GM21576 (cell line): Measurements from ENCODE around the gene ETFRF1.

Experiments used
- ATAC-seq: cut with Tn5 transposase; IDR thresholded peaks from one replicate; pipeline ENCODE4 v1.9.1; 2021; ENCODE audit warnings: mild to moderate bottlenecking, moderate library complexity; ENCODE audit not compliant: unreplicated experiment

ETFRF1 gene

DNA sequence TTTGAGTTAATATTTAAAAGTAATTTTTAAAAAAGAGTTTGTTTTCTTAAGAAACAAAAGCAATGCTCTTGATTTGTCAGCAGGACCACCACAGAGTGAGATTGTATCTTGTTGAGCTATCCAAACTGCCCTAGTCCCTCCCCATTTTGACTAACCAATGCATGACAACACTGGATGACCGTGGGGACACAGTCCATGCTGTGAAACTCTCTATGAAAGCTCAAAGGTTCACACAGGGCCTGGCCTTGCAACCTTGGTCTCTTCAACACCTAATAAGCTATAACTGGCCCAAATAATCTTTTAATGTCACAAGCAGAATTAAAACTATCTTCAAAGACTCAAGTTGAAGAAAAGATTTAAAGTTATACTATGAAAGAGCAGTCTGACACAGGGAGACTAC is 13.5 kb downstream of the ETFRF1 start:
- ATAC-seq = no peak

DNA sequence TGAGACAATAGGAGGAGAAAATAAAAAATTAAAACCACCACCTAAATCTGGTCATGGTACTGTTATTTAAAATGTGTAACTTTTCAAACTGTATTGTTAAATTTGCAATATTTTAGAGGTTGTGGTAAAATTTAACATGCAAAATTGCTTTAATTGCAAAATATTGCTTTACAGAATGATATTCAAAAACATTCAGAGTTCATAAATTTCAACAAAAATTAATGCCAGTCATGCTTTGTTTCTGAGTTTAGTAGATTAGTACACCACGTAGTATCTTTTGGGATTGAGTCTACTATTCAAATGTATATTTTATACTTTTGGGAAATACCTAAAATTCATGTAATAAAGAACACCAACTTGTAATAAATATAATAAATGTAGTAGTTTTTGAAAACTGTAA is 18.3 kb downstream of the ETFRF1 start:
- ATAC-seq = no peak

DNA sequence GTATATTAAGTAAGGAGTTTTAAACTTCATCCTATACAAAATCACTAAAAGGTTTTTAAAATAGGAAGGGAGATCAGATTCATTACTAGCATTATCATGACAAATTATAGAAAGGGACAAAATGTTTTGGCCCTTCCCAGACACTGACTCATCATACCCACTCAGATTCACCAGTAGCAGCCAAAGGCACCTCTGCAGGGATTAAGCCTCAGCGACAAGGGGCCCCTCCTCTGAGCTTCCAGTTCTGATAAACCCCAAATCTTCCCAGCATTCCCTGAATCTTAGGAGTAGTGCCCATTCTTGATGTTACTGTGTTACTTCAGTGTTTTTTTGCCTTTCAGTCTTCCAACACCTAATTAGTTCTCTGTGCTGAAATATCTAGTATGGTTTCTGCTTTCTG is 41.2 kb downstream of the ETFRF1 start:
- ATAC-seq = no peak

DNA sequence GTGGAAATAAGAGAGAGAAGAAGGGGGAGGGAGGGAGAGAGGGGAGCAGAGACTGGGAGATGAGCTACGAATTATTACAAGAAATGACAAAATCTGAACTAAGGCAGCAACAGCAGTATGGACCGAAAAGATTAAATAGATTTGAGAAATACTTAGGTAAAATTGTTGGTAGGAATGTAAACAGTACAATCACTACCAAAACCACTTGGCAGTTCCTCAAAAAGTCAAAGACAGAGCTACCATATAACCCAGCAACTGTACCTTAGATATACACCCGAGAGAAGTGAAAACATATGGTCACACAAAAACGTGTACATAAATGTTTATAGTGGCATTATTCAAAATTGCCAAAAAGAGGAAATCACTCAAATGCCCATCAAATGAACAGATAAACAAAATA is 41.6 kb downstream of the ETFRF1 start:
- no peak for ATAC-seq

DNA sequence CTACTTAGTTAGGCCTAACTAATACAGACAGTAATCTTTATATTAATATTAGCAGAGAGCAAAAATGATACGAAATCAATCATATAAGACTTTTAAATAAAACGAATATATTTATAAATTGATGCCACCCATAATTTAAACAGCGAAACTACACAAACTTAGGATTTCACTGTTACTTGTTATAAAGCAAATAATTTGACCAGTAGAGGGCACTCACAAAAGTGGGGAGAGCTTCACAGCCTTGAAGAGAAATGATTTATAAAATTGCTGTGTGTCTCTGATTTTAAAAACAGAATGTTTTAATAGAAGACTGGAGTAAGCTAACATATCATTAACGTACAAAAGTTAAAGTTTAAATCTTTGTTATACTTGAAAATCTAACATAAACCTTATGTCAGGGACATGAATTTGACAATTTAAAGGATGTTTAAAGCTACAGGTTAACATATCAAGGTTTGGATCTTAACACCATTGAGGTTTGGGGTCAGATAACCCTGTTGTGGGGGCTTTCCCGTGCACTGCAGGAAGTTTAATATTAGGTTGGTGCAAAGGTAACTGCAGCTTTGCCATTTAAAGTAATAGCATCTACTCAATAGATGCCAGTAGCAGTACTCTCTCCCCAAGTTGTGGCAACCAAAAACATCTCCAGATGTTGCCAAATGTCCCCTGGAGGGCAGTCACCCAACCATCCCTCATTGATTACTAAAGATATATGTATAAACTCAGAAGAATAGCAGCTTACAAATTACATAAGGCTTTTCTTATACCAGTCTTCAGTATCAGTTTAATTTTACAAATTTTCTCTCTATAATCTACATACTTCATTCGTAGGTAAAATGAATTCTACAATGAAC is 46.4 kb downstream of the ETFRF1 start:
- ATAC-seq = peak; percentile 60

DNA sequence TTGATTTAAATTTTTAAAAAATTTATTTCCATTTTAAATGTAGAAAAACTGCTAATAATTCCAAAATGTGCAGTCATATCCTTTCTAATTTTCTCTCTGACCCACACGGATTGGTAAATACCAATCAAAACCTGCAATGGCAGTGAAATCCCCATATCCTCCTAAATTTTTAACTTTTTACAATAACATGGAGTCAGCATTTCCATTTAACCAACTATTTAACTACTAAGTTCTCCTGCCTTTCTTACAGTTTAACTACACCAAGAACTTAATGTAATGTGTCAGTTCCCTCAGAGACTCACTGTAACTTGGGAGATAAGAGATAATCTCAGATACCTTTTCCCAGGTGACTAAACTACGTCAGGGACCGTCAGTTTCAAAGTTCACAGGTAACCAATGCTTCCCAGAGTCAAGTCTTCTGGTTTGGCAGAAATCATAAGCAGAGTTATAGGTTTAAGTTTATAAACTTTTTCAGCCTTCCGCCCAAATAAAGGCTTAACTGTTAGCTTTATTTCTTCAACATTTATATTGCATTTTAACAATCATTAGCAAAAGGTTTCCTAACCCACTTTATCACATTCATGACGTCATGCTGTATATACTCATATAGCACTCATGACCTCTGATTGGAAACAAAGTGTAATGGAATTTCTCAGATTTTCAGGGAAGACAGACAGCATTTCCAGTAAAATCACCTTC is 48.1 kb downstream of the ETFRF1 start:
- no peak for ATAC-seq

DNA sequence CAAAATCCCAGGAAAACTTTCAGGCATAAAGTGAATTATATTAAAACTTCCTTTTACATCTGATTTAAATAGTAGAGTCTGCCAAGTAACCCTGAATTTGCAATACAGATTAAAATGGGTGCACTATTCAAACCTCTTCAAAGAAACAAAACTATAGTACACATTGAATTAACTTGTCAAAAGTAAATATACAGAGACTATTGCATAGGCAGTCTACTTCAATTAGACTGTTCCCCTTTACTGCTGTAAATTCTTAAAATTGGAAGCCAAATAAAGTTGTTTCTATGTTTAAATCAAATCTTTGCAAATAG is 48.6 kb downstream of the ETFRF1 start:
- ATAC-seq = no peak

DNA sequence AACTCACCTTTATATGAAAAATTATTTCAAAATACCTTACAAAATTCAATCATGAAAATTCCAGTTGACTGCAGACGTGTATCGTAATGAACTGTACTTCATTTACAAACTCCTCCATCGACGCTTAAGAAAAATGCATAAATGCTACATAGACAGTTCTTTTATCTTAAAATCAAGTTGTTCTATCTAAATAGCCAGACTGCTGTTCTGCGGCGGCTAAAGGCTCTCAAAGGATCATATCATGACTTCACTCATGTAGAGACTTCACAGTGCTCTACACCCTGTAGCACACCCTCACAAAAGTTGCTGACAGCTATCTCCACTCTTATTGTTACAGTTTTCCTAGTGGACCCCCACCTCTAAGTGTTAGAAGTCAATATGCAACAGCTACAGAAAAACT is 50.5 kb downstream of the ETFRF1 start:
- ATAC-seq = no peak

DNA sequence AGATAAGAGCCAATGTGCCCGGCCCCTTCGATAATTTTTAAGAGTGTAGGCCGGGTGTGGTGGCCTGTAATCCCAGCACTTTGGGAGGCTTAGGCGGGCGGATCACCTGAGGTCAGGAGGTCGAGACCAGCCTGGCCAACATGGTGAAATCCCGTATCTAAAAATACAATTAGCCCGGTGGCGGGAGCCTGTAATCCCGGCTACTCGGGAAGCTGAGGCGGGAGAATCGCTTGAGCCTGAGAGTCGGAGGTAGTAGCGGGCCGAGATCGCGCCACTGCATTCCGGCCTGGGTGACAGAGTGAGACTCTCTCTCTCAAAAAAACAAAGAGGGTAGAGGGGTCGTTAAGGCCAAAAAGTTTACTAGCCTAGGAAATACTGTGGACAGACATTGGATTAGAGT is 53.1 kb downstream of the ETFRF1 start:
- no peak for ATAC-seq

DNA sequence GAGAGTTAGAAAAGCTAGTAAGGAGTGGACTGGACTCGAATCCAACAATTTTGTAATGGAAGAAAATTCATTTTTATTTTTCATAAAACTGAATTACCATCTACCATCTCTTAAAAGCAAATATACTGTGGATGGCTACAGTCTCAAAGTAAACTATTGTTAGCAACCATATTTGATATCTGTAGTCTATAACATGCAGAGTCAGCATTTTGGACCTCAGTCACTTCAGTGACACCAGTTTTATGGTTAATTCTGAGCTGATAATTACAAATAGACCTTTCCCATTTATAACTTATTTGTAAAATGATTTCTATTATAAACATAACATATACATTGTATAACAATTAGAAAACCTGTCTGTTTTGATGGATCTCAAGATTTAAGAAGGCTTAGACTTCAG is 53.7 kb downstream of the ETFRF1 start:
- ATAC-seq = no peak

DNA sequence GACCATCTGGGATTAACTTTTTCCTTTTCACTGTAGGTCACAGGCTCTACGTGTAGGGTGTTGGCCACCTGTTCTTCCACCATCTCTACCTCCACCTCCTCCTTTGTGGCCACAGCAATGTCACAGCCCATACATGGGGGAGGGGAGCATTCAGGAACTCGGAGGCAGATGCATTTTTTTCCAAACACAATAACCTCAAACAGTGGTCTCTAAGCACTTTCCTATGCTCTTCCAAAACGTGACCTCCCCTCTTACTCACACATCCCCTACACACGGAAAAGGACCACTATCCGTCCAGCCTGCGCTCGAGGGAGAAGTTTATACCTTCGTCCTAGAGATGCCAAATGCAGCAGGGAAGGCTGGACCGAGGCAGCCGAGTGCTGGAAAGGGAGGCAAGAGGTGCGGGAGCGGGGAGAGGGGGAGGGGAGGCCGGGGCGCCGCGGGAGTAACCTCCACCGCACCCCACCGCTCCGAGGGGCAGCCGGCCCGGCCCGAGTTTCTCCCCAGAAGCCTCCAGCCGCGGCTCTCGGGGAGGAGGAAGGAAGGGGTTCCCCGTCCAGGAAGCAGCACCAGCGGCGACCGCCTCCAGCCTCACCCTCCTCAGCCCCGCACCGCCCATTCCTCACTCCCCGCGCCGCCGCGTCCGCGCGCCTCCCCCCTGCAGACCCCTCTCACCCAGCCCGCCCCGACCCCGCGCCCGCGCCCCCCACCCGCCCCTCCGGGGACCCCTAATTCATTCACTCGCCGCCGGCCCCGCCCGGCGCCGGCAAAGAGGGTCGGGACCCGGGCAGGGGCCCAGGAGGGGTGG is 55.1 kb downstream of the ETFRF1 start:
- peak; percentile 25 for ATAC-seq

DNA sequence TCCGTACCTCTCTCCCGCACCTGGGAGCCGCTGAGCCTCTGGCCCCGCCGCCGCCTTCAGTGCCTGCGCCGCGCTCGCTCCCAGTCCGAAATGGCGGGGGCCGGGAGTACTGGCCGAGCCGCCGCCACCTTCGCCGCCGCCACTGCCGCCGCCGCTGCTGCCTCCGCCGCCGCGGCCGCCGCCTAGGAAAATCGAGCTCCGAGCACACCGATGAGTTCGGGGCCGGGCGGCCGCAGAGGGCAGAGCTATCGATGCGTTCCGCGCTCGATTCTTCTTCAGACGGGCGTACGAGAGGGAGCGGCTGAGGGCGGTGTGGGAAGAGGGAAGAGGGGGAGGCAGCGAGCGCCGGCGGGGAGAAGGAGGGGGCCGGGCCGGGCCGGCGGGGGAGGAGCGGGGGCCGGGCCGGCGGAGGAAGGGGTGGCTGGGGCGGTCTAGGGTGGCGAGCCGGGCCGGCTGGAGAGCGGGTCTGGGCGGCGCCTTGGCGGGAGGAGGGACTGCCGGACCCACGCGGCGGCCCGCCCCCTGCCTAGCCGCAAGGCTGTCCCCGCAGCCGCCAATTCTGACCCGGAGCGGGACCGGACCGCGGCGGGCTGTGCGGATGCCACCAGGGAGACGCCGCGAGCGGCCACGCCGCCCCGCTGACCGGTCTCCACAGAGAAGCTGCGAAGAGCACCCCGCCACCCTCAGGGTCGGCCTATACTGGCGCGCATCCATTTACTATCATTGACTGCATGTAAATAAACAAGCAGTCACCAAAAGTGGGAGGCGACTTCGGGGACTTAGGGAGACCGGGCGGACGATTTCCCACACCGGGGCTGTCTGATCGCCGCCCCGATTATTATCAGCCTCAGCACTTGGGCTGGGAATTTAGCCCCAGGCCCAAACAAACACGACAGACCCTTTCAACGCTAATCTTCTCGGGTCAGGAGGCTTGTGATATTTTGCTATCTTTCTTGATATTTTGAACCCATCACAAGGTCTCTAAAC is 56.0 kb downstream of the ETFRF1 start, which contains the start of gene KRAS:
Gene KRAS (minus strand): TSS at position 186 of the 987 bp plus-strand sequence.
- ATAC-seq = peak; percentile 74

DNA sequence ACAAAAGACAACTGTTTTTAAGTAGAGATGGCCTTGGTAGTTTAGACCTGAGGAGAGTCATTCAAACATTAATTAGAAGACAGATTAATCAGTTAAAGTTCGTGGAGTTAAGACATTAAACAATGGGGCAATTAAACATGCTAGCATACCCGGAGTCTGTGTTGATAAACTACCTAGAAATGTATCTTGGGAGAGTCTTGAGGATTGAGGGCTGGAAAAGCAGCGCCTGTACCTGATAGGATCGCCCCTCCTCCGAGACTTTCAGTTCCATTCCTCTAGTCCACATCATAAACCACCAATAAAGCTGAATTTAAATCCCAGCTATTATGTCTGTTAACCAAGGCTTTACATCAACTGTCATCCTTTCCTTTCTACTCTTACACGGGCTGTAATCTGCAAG is 56.7 kb downstream of the ETFRF1 start:
- no peak for ATAC-seq

DNA sequence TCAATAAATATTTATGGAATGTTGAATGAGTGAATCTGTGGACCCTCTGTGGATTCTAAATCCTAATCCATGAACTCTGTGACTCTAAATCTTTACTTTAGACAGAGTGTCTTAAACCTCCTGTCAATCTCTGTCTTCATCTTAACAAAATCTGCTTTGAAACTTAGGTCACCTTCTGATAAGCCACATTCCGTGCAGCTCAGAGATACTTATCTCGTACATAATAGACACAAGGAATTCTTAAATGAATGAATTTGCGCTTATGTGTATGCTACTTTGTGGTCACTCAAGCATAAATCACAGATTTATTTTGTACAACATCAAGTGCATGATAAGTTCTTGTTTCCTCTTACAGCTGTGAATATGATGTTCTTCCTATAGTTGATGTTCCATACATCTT is 57.9 kb downstream of the ETFRF1 start:
- ATAC-seq = no peak

DNA sequence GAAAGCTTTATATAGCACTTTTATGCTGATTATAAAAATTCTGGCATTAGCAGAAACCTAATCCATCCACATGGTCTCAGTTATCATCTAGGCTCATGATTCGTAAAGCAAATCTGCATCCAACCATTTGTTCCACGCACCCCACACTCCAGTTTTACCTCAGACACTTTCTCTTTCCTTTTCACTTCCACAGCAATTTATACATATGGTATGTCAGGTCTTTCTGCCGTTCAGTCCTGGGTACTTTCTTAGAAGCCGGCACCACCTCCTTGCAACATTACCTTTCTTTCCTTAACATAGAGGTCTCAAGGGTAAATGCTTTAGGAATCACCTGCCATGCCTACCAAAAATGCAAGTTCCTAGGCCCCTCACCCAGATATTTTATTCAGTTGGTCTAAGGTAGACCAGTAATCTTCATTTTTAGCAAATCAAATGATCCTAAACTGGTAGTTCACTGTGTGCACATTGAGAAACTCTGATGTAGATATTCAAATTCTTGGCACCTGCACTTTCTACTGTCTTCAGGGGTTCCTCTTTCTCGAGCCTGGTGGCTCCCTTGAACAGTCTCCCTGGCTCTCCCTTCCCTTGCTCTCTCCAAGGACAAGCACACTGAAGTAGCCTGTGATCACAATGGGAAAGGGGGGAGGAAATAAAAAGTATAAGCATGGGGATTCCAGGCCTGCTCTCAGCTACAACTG is 58.5 kb downstream of the ETFRF1 start:
- ATAC-seq = no peak

DNA sequence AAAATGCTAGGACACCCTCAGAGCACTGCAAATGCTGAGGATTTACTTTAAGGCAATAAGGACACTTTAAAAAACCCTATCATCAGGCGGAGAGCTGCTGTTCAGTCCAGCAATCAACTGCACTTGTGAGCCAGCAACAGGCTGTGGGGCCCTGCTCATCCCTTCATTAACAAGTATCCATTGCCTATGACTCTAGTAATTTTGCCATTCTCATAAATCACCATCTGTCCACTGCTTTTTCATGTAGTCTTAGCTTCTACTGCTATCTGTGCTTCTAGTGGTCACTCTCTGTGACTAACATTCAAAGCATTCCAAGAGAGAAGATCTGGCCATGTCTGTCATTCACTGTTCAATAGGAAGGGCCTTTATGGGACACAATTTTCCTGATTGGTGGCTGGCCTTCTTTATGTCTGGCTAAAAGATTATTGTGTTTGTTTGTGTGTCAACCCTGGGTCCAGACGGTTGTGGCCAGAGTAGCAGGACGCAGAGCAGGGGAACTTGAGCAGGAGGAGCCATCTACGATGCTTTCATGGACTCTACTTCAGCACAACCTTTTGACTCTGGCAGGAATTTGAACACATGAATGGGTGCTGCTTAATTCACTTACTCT is 59.3 kb downstream of the ETFRF1 start:
- ATAC-seq = no peak
